ENCODE measurements around the gene ZMYND10.

Gene ZMYND10

DNA sequence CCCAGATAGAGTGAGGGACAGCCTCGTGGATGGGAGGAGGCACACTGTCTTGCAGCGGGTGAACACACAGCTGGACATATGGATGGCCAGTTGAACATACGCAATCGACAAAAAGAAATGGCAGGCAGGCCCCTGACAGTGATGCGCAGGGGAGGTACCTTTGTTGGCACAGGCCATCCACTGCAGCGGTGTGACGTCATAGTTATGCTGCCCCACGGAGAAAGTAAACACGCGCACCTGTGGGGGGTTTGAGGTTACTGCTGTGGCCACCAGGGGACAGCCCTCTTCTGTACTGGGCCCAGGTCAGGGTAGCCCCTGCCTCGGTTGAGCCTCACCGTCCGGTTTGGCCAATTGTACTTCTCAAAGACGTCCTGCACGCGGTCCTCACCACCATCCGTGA, 33.2 kb upstream of the ZMYND10 start:
- H2BK5ac ChIP-seq (ENCODE audit: low read depth, low read length, poor library complexity, severe bottlenecking): no peak overlapping the region
- DNase-seq: no peak
- H2AK5ac ChIP-seq (ENCODE audit: low read length, severe bottlenecking): no peak overlapping the region
- H3K18ac ChIP-seq (ENCODE audit: low read depth in 1 of 2, low read length in 2 of 2): no peak overlapping the region
- H2BK12ac ChIP-seq (ENCODE audit: low read length in 2 of 2): no peak overlapping the region
- no peak overlapping the region for H3K4me2 ChIP-seq (ENCODE audit: low read length, poor library complexity, severe bottlenecking)
- no peak overlapping the region for H3K9ac ChIP-seq (ENCODE audit: low read length)
- no peak overlapping the region for H2AFZ ChIP-seq (ENCODE audit: low read depth, low read length)
- 88% methylated on average over 17 of the region's 17 CpGs for WGBS
- no peak overlapping the region for H2BK120ac ChIP-seq (ENCODE audit: low read depth, low read length)
- no peaks in the 10 kb centered on the region for H3K79me1 ChIP-seq (replicated peaks; ENCODE audit: low read length, poor library complexity, severe bottlenecking)
- H3K4me3 ChIP-seq (ENCODE audit: insufficient read depth in 1 of 2, low read depth in 1 of 2, low read length in 2 of 2): no peak overlapping the region
- H3K23ac ChIP-seq (ENCODE audit: low read length in 2 of 2): no peak overlapping the region
- H3K14ac ChIP-seq (ENCODE audit: low read length in 2 of 2): no peak overlapping the region
- H3K36me3 ChIP-seq (ENCODE audit: control insufficient read depth in 1 of 2, insufficient read depth in 2 of 2, low read depth in 1 of 2, low read length in 2 of 2): no peaks in the 10 kb centered on the region
- no peak overlapping the region for H3K27ac ChIP-seq (ENCODE audit: low read length, poor library complexity, severe bottlenecking)
- peaks cover 19 to 49% of the 10 kb centered on the region in 2 experiments for H3K27me3 ChIP-seq (ENCODE audit: control insufficient read depth in 1 of 2, insufficient read depth in 1 of 2, low read length in 2 of 2)
- no peak overlapping the region for H2BK15ac ChIP-seq (ENCODE audit: low read depth, poor library complexity, severe bottlenecking)
- no peak overlapping the region for H3K4ac ChIP-seq (ENCODE audit: low read depth in 1 of 2, low read length in 2 of 2)
- H4K8ac ChIP-seq (ENCODE audit: low read length): no peak overlapping the region
- no peak overlapping the region for H4K91ac ChIP-seq (ENCODE audit: low read length)
- no peaks in the 10 kb centered on the region for H3K9me3 ChIP-seq (ENCODE audit: control insufficient read depth, low read length)
- H3K4me1 ChIP-seq (ENCODE audit: control insufficient read depth, insufficient read depth, low read depth, low read length): peaks cover 2% of the 10 kb centered on the region

- Histone ChIP-seq H2AK5ac (ENCODE audit: low read length, severe bottlenecking) (no peak overlapping the region), H3K18ac (ENCODE audit: low read depth in 1 of 2, low read length in 2 of 2) (no peak overlapping the region), H2BK120ac (ENCODE audit: low read depth, low read length) (no peak overlapping the region), H3K36me3 (ENCODE audit: control insufficient read depth in 1 of 2, insufficient read depth in 2 of 2, low read depth in 1 of 2, low read length in 2 of 2) (no peaks in the 10 kb centered on the region), H3K9me3 (ENCODE audit: control insufficient read depth, low read length) (no peaks in the 10 kb centered on the region), H4K8ac (ENCODE audit: low read length) (no peak overlapping the region), H3K23ac (ENCODE audit: low read length in 2 of 2) (no peak overlapping the region), H3K14ac (ENCODE audit: low read length in 2 of 2) (no peak overlapping the region), H2AFZ (ENCODE audit: low read depth, low read length) (peak overlapping the region; percentile 7), H3K4ac (ENCODE audit: low read depth in 1 of 2, low read length in 2 of 2) (no peak overlapping the region), H3K4me2 (ENCODE audit: low read length, poor library complexity, severe bottlenecking) (no peak overlapping the region), H3K9ac (ENCODE audit: low read length) (no peak overlapping the region), H3K4me3 (ENCODE audit: insufficient read depth in 1 of 2, low read depth in 1 of 2, low read length in 2 of 2) (no peak overlapping the region), H3K79me1 (replicated peaks; ENCODE audit: low read length, poor library complexity, severe bottlenecking) (no peaks in the 10 kb centered on the region), H3K4me1 (ENCODE audit: control insufficient read depth, insufficient read depth, low read depth, low read length) (peaks cover 2% of the 10 kb centered on the region), H2BK5ac (ENCODE audit: low read depth, low read length, poor library complexity, severe bottlenecking) (no peak overlapping the region), H3K27me3 (ENCODE audit: control insufficient read depth in 1 of 2, insufficient read depth in 1 of 2, low read length in 2 of 2) (peaks cover 13 to 45% of the 10 kb centered on the region in 2 experiments), H2BK15ac (ENCODE audit: low read depth, poor library complexity, severe bottlenecking) (no peak overlapping the region), H3K27ac (ENCODE audit: low read length, poor library complexity, severe bottlenecking) (no peak overlapping the region), H2BK12ac (ENCODE audit: low read length in 2 of 2) (no peak overlapping the region), H4K91ac (ENCODE audit: low read length) (peak overlapping the region; percentile 10)
- 69% methylated on average over 5 of the region's 6 CpGs for WGBS
- DNase-seq: no peak
Observed at GRCh38 chr3:50378024-50378423, 32.5 kb upstream of the ZMYND10 start.

DNA sequence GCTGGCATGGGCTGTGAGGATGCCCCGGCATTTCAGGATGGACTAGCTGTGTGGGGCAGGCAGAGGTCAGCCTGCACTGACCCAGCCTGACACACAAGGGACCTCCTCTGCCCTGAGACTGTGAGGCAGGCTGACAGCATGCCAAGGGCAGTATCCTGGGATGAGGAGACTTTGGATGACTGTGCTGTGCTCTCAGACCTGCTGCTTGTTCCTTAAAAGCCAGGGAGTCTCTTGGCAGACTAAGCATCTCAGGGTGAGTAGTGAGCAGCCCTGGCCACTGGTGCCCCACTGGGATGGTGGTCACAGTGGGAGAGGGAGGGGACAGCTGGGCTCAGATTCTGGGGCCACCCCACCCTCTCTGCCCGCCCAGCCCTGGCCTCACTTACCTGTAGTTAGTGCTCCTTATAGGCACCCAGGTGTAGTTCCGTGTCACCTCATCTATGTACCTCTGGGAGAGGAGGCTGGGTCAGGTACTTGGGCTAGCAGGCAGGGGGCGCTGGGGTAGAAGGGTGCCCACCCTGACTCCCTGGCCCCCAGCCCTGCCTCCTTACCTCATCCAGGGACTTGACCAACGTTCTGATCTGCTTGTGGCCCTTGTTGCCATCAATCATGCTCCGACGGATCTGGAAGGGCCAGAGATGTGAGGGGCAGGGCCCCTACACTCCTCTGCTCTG, 29.9 kb upstream of the ZMYND10 start:
- WGBS: 64% methylated on average over 6 of the region's 7 CpGs
- H3K4me3 ChIP-seq (ENCODE audit: insufficient read depth in 1 of 2, low read depth in 1 of 2, low read length in 2 of 2): no peak overlapping the region
- no peaks in the 10 kb centered on the region for H3K79me1 ChIP-seq (replicated peaks; ENCODE audit: low read length, poor library complexity, severe bottlenecking)
- no peak overlapping the region for H3K4me2 ChIP-seq (ENCODE audit: low read length, poor library complexity, severe bottlenecking)
- no peak overlapping the region for H2BK15ac ChIP-seq (ENCODE audit: low read depth, poor library complexity, severe bottlenecking)
- no peaks in the 10 kb centered on the region for H3K4me1 ChIP-seq (ENCODE audit: control insufficient read depth, insufficient read depth, low read depth, low read length)
- no peak overlapping the region for H2BK12ac ChIP-seq (ENCODE audit: low read length in 2 of 2)
- no peak overlapping the region for H4K91ac ChIP-seq (ENCODE audit: low read length)
- no peak overlapping the region for H3K18ac ChIP-seq (ENCODE audit: low read depth in 1 of 2, low read length in 2 of 2)
- no peak for DNase-seq
- H2AK5ac ChIP-seq (ENCODE audit: low read length, severe bottlenecking): no peak overlapping the region
- peaks cover 0 to 2% of the 10 kb centered on the region in 2 experiments for H3K36me3 ChIP-seq (ENCODE audit: control insufficient read depth in 1 of 2, insufficient read depth in 2 of 2, low read depth in 1 of 2, low read length in 2 of 2)
- no peak overlapping the region for H3K23ac ChIP-seq (ENCODE audit: low read length in 2 of 2)
- H3K27me3 ChIP-seq (ENCODE audit: control insufficient read depth in 1 of 2, insufficient read depth in 1 of 2, low read length in 2 of 2): peaks cover 30 to 63% of the 10 kb centered on the region in 2 experiments
- H2BK120ac ChIP-seq (ENCODE audit: low read depth, low read length): no peak overlapping the region
- H3K9me3 ChIP-seq (ENCODE audit: control insufficient read depth, low read length): no peaks in the 10 kb centered on the region
- no peak overlapping the region for H2AFZ ChIP-seq (ENCODE audit: low read depth, low read length)
- H2BK5ac ChIP-seq (ENCODE audit: low read depth, low read length, poor library complexity, severe bottlenecking): no peak overlapping the region
- no peak overlapping the region for H3K27ac ChIP-seq (ENCODE audit: low read length, poor library complexity, severe bottlenecking)
- no peak overlapping the region for H4K8ac ChIP-seq (ENCODE audit: low read length)
- no peak overlapping the region for H3K14ac ChIP-seq (ENCODE audit: low read length in 2 of 2)
- no peak overlapping the region for H3K9ac ChIP-seq (ENCODE audit: low read length)
- no peak overlapping the region for H3K4ac ChIP-seq (ENCODE audit: low read depth in 1 of 2, low read length in 2 of 2)

- H2BK15ac ChIP-seq (ENCODE audit: low read depth, poor library complexity, severe bottlenecking): no peak overlapping the region
- no peaks in the 10 kb centered on the region for H3K9me3 ChIP-seq (ENCODE audit: control insufficient read depth, low read length)
- no peak overlapping the region for H4K91ac ChIP-seq (ENCODE audit: low read length)
- no peak overlapping the region for H3K4ac ChIP-seq (ENCODE audit: low read depth in 1 of 2, low read length in 2 of 2)
- no peak overlapping the region for H2AK5ac ChIP-seq (ENCODE audit: low read length, severe bottlenecking)
- no peak overlapping the region for H4K8ac ChIP-seq (ENCODE audit: low read length)
- H3K79me1 ChIP-seq (replicated peaks; ENCODE audit: low read length, poor library complexity, severe bottlenecking): no peaks in the 10 kb centered on the region
- no peak for DNase-seq
- no peak overlapping the region for H2BK12ac ChIP-seq (ENCODE audit: low read length in 2 of 2)
- no peaks in the 10 kb centered on the region for H3K4me1 ChIP-seq (ENCODE audit: control insufficient read depth, insufficient read depth, low read depth, low read length)
- H2AFZ ChIP-seq (ENCODE audit: low read depth, low read length): no peak overlapping the region
- no peak overlapping the region for H3K9ac ChIP-seq (ENCODE audit: low read length)
- no peak overlapping the region for H3K27ac ChIP-seq (ENCODE audit: low read length, poor library complexity, severe bottlenecking)
- peaks cover 0 to 2% of the 10 kb centered on the region in 2 experiments for H3K36me3 ChIP-seq (ENCODE audit: control insufficient read depth in 1 of 2, insufficient read depth in 2 of 2, low read depth in 1 of 2, low read length in 2 of 2)
- no peak overlapping the region for H3K14ac ChIP-seq (ENCODE audit: low read length in 2 of 2)
- H3K23ac ChIP-seq (ENCODE audit: low read length in 2 of 2): no peak overlapping the region
- H3K27me3 ChIP-seq (ENCODE audit: control insufficient read depth in 1 of 2, insufficient read depth in 1 of 2, low read length in 2 of 2): peaks cover 30 to 62% of the 10 kb centered on the region in 2 experiments
- no peak overlapping the region for H2BK5ac ChIP-seq (ENCODE audit: low read depth, low read length, poor library complexity, severe bottlenecking)
- no peak overlapping the region for H3K4me2 ChIP-seq (ENCODE audit: low read length, poor library complexity, severe bottlenecking)
- H2BK120ac ChIP-seq (ENCODE audit: low read depth, low read length): no peak overlapping the region
- no peak overlapping the region for H3K4me3 ChIP-seq (ENCODE audit: insufficient read depth in 1 of 2, low read depth in 1 of 2, low read length in 2 of 2)
- WGBS: 77% methylated on average over 20 of the region's 22 CpGs
- H3K18ac ChIP-seq (ENCODE audit: low read depth in 1 of 2, low read length in 2 of 2): no peak overlapping the region
Observed at GRCh38 chr3:50374363-50375257, 29.1 kb upstream of the ZMYND10 start.

Data from mesenchymal stem cell (in vitro differentiated cells and primary cell).